ENCODE data around the gene RTCA. TPM values are rescaled to one million over a fixed set of nuclear protein-coding genes. Genes with fewer than 3 reads are reported as not detected.

RTCA gene
- total RNA-seq, 1 donor = 31.1 TPM

- H3K4me3 ChIP-seq (ENCODE audit: low read depth, low read length) = no peak overlapping the region
- TF ChIP-seq CTCF (IDR thresholded peaks at IDR 0.05; ENCODE audit: insufficient read depth, low read depth, low read length) = no peak
- no peak for DNase-seq (ENCODE audit: low read depth)
These were observed 11.8 kb downstream of the RTCA start for GRCh38 chr1:100277866-100278265.

GRCh38 chr1:100279358-100279923 is 13.4 kb downstream of the RTCA start:
- no peak for TF ChIP-seq CTCF (IDR thresholded peaks at IDR 0.05; ENCODE audit: insufficient read depth, low read depth, low read length)
- no peak for DNase-seq (ENCODE audit: low read depth)
- no peak overlapping the region for H3K4me3 ChIP-seq (ENCODE audit: low read depth, low read length)

- H3K4me3 ChIP-seq (ENCODE audit: low read depth, low read length) = no peak overlapping the region
- no peak for DNase-seq (ENCODE audit: low read depth)
- TF ChIP-seq CTCF (IDR thresholded peaks at IDR 0.05; ENCODE audit: insufficient read depth, low read depth, low read length) = no peak
These were observed 14.1 kb downstream of the RTCA start for GRCh38 chr1:100279954-100280682.

- no peak for TF ChIP-seq CTCF (IDR thresholded peaks at IDR 0.05; ENCODE audit: insufficient read depth, low read depth, low read length)
- no peak for DNase-seq (ENCODE audit: low read depth)
- H3K4me3 ChIP-seq (ENCODE audit: low read depth, low read length) = no peak overlapping the region
These were observed 18.6 kb downstream of the RTCA start for GRCh38 chr1:100284591-100284990.

- no peak for DNase-seq (ENCODE audit: low read depth)
- H3K4me3 ChIP-seq (ENCODE audit: low read depth, low read length) = no peak overlapping the region
- TF ChIP-seq CTCF (IDR thresholded peaks at IDR 0.05; ENCODE audit: insufficient read depth, low read depth, low read length) = no peak
These were observed 21.1 kb downstream of the RTCA start for GRCh38 chr1:100287162-100287561.

- no peak for TF ChIP-seq CTCF (IDR thresholded peaks at IDR 0.05; ENCODE audit: insufficient read depth, low read depth, low read length)
- DNase-seq (ENCODE audit: low read depth) = peak; percentile 74
These were observed 24.3 kb downstream of the RTCA start for GRCh38 chr1:100290291-100290690.

More at GRCh38 chr1:100290291-100290690, 24.3 kb downstream of the RTCA start:
- H3K4me3 ChIP-seq (ENCODE audit: low read depth, low read length) = no peak overlapping the region
